Central memory CD8-positive, alpha-beta T cell (primary cell): ENCODE data around the gene ANKRD24.
"Not testable (repeated sequence)": the region's sequence is repeated elsewhere in the genome, so short reads cannot be mapped to it uniquely, and the experiment has no call there.

Experiments
- ATAC-seq: fragments of 150-1000 bp; cut with Tn5 transposase; replicated peaks from 2 replicates; pipeline ENCODE4 v1.10.0; 2022; ENCODE audit warnings: mild to moderate bottlenecking, moderate FRiP score, moderate number of reproducible peaks; ENCODE audit not compliant: poor library complexity, severe bottlenecking; ENCODE audit errors: extremely low read depth
- DNase-seq, 2 donors: peaks; one replicate each; pipeline ENCODE4 v3.0.0; 2021; ENCODE audit warnings: low spot score in 2 of 2
- H3K27ac Mint-ChIP-seq: one replicate; pipeline ENCODE4 v1.8.0; 2022; ENCODE audit warnings: low read depth, mild to moderate bottlenecking, moderate library complexity, mixed read lengths
- H3K27me3 Mint-ChIP-seq: one replicate; pipeline ENCODE4 v1.8.0; 2022; ENCODE audit warnings: mixed read lengths
- H3K36me3 Mint-ChIP-seq: one replicate; pipeline ENCODE4 v1.8.0; 2022; ENCODE audit warnings: mild to moderate bottlenecking, moderate library complexity, mixed read lengths; ENCODE audit not compliant: insufficient read depth
- H3K4me1 Mint-ChIP-seq: one replicate; pipeline ENCODE4 v1.8.0; 2022; ENCODE audit warnings: mixed read lengths
- H3K4me3 Mint-ChIP-seq: one replicate; pipeline ENCODE4 v1.8.0; 2022; ENCODE audit warnings: mild to moderate bottlenecking, moderate library complexity, mixed read lengths
- H3K9me3 Mint-ChIP-seq: one replicate; pipeline ENCODE4 v1.8.0; 2022; ENCODE audit warnings: mixed read lengths

The ANKRD24 gene

DNA sequence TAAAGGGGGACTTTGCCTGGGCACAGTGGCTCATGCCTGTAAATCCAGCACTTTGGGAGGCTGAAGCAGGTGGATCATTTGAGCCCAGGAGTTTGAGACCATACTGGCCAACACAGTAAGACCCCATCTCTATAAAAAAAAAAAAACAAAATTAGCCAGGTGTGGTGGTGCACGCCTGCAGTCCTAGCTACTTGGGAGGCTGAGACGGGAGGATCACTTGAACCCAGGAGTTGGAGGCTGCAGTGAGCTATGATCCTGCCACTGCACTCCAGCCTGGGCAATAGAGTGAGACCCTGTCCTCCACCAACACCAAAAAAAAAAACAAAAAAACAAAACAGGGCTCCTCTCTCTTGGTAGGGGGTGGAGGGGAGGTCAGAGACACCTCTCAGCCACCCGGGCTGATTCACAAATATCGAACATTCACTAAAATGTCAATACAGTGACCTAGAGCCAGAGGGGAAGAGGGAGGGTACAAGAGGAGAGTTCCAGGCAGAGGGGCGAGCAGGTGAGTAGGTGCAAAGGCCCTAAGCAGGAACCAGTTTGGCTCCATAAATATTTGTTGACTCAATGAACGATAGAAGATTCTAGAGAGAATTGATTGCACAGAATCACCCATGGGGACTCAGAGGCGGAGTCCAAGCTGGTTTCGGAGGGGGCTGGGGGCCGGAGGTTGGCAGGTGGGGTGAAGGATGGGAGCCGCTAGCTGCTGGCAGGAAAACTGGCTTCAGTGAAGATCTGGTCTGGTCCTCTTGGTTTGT lies 30.1 kb upstream of the ANKRD24 start:
- Mint-ChIP-seq H3K36me3 (no peaks in the 10 kb centered on the region), H3K4me1 (peaks cover 6% of the 10 kb centered on the region), H3K4me3 (no peak overlapping the region), H3K27ac (peak overlapping the region; percentile 53), H3K9me3 (no peaks in the 10 kb centered on the region), H3K27me3 (peaks cover 23% of the 10 kb centered on the region)
- DNase-seq (no peak), ATAC-seq (no peak)

DNA sequence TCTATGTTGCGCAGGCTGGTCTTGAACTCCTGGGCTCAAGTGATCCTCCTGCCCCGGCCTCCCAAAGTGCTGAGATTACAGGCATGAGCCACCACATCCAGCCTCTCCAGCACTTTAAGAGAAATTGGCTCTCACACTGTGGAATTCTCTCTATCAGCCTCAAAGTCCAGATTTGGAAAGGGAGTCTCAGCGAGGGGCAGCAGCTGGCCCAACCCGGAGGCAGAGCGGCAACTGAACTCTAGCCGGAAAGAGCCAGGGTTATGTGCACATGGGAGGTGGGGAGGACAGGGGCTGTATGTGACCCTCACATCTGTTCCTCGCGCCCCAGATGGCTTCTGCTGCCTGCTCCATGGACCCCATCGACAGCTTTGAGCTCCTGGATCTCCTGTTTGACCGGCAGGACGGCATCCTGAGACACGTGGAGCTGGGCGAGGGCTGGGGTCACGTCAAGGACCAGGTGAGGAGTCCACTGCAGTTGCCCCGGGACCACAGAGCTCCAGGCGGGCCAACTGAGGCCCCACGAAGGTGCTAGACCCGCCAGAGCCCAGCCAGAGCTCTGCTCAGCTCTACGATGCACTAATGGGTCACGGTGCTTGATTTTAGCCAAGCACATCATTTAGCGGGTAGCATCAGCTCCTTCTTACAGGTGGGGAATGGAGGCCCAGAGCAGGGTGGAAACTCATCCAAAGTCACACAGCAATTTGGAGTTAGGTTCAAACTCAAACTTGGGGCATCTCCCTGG lies 27.7 kb upstream of the ANKRD24 start:
- DNase-seq (no peak), ATAC-seq (no peak)
- Mint-ChIP-seq H3K27ac (no peak overlapping the region), H3K36me3 (no peaks in the 10 kb centered on the region), H3K4me3 (no peak overlapping the region), H3K27me3 (peaks cover 17% of the 10 kb centered on the region), H3K4me1 (peaks cover 6% of the 10 kb centered on the region), H3K9me3 (no peaks in the 10 kb centered on the region)

DNA sequence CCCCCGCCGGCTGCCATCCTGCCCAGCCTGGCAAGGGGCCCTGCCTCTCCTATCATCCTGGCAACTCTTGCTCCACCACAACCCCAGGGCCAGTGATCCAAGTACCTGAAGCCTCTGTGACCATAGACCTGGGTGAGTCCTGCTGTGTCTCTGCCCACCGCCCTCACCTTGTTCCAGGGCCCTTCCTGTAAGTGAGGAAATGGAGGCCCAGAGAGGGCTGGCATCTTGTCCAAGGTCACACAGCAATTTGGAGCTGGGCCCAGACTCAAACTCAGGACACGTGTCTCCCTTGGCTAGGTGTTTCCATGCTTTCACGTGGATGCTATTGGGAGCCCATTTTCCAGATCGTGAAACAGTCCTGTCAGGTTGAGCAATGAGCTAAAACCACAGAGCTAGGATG lies 25.3 kb upstream of the ANKRD24 start:
- Mint-ChIP-seq H3K9me3 (no peaks in the 10 kb centered on the region), H3K36me3 (no peaks in the 10 kb centered on the region), H3K27ac (no peak overlapping the region), H3K4me3 (no peak overlapping the region), H3K4me1 (peaks cover 6% of the 10 kb centered on the region), H3K27me3 (no peaks in the 10 kb centered on the region)
- DNase-seq (no peak), ATAC-seq (no peak)

DNA sequence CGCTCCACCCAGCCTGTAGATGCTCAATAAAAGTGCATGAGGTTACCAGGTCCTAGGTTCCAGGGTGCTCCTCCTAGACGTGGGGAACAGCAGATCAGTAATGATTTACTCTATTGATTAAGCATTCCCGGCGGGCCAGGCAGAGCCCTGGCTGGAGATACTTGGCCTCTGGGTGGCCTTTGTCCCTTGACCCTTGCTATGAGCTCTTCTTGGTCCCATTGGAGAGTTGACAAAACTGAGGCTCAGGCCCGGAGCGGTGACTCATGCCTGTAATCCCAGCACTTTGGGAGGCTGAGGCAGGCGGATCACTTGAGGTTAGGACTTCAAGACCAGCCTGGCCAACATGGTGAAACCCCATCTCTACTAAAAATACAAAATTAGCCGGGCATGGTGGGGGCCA lies 24.5 kb upstream of the ANKRD24 start:
- H3K27me3 Mint-ChIP-seq, H3K27ac Mint-ChIP-seq: not testable (repeated sequence)

DNA sequence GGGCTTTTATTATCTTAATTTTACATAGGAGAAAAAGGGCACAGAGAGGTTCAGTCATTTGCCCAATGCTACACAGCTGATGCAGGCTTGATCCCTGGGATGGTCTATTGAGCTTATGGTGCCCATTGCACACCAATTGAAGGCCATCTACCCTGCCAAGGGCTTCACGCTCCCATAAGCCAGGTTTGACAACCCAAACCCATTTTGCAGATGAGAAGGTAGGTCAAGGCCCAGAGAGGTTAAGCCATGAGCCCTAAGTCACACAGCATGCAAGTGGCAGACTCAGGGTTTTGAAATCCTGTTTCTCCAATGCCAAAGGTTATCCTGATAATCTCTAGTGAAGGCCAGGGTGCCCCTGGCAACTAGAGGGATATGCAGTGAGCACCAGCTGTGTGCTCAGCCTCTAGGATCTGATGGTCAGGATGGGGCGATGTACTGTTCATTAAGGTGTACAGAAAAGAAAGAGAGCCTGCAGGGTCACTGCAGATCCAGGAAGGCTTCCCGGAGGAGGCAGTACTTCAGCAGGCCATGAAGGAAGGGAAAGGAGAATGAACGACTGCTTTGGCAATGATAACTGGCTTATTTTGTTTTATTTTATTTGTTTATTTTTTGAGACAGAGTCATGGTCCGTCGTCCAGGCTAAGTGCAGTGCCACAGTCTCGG lies 20.9 kb upstream of the ANKRD24 start:
- Mint-ChIP-seq H3K9me3 (no peaks in the 10 kb centered on the region), H3K27me3 (peaks cover 17% of the 10 kb centered on the region), H3K4me1 (no peaks in the 10 kb centered on the region), H3K4me3 (no peak overlapping the region), H3K36me3 (no peaks in the 10 kb centered on the region), H3K27ac (no peak overlapping the region)
- DNase-seq (no peak), ATAC-seq (no peak)

More for the DNA sequence above, 24.5 kb upstream of the ANKRD24 start:
- not testable (repeated sequence) for H3K4me3 Mint-ChIP-seq, DNase-seq, H3K9me3 Mint-ChIP-seq, ATAC-seq, H3K36me3 Mint-ChIP-seq, H3K4me1 Mint-ChIP-seq

DNA sequence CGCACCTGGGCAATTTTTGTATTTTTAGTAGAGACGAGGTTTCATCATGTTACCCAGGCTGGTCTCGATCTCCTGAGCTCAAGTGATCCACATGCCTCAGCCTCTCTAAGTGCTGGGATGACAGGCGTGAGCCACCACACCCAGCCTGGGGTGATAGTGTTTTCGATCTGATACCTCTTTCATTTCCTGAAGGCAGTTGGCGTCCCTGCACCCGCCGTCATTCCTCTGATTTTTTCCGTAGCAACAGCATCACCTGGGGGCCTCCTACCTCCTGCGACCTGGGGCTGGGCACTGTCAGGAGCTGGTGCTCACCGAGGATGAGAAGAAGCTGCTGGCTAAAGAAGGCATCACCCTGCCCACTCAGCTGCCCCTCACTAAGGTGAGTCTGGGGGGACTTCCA lies 18.2 kb upstream of the ANKRD24 start:
- DNase-seq, result no peak
- ATAC-seq, result no peak
- Mint-ChIP-seq H3K36me3 (peaks cover 1% of the 10 kb centered on the region), H3K9me3 (no peaks in the 10 kb centered on the region), H3K27me3 (peaks cover 42% of the 10 kb centered on the region), H3K4me1 (no peaks in the 10 kb centered on the region), H3K4me3 (no peak overlapping the region), H3K27ac (no peak overlapping the region)

DNA sequence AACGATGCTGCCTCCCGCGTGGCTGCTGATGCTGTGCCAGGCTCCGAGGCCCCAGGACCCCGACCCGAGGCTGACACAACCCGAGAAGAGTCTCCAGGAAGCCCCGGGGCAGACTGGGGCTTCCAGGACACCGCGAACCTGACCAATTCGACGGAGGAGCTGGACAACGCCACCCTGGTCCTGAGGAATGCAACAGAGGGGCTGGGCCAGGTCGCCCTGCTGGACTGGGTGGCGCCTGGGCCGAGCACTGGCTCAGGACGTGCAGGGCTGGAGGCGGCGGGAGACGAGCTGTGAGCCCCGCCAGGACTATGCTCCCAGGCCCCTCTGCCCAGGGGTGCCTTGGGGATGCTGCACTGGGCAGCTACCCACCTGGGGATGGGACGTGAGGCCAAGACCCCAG lies 10.8 kb upstream of the ANKRD24 start:
- H3K27ac Mint-ChIP-seq, result peak overlapping the region; percentile 41
- ATAC-seq, result no peak
- peaks cover 10% of the 10 kb centered on the region for H3K4me1 Mint-ChIP-seq
- DNase-seq, result no peak
- no peak overlapping the region for H3K4me3 Mint-ChIP-seq
- H3K36me3 Mint-ChIP-seq, result peaks cover 14% of the 10 kb centered on the region
- peaks cover 42% of the 10 kb centered on the region for H3K27me3 Mint-ChIP-seq
- no peaks in the 10 kb centered on the region for H3K9me3 Mint-ChIP-seq

DNA sequence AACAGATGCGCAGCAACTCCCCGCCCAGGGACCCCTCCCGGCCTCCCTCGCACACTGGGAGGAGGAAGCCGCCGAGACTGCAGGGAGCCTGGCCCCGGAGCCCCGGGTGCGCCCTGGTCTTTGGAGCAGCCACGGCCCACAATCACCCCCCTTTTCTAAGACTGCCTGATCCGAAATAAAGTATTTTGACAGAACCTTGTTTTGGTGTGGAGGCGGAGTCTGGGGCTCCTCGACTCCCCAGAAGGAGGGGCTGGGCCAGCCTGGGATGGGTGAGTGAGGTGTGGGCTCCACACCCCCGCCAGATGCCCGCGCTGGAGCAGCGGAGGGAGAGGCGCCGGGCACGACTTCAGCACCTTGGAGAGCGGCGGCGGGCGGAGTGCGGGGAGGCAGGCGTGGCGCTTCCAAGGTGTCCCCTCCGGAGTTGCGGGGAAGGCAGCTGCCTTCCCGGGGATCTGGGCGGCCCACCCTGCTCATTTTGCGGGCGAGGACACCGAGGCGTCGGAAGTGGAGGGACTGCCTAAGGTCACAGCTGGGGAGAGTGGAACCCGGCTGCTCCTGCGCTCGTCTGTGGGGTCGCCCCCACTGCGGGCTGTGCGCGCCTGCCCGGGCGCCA lies 9.5 kb upstream of the ANKRD24 start:
- no peaks in the 10 kb centered on the region for H3K9me3 Mint-ChIP-seq
- ATAC-seq, result peak; percentile 65

DNA sequence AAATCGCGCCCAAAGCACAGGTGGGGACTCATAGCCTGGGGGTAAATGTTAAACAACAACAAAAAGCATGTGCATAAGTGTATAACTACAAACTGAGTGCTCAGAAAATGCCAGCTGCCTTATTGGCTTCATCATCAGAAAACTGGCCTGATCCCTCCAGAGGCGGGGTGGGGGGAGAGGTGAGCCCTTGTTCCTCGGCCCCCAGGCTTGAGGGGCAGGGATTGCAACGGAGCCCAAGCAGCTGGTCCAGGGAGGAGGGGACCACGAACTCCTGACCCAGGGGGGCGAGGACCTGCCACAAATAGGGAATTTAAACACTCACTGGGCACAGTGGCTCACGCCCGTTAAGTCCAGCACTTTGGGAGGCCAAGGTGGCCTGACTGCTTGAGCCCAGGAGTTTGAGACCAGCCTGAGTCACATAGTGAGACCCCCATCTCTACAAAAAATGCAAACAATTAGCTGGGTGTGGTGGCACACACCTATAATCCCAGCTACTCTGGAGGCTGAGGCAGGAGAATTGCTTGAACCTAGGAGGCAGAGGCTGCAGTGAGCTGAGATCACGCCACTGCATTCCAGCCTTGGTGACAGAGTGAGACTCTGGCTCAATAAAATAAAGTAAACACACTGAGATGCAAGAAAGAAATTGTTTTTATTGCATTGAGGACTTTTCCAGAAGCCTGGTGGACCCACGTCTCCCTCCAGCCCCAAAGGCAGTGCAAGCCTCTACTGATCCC lies 8.8 kb upstream of the ANKRD24 start:
- DNase-seq, result no peak
- Mint-ChIP-seq H3K27me3 (peaks cover 23% of the 10 kb centered on the region), H3K27ac (no peak overlapping the region), H3K9me3 (no peaks in the 10 kb centered on the region), H3K4me1 (peaks cover 10% of the 10 kb centered on the region), H3K36me3 (peaks cover 20% of the 10 kb centered on the region), H3K4me3 (no peak overlapping the region)
- ATAC-seq, result no peak

More for the DNA sequence above, 9.5 kb upstream of the ANKRD24 start:
- peak; percentile 48 to 66 for DNase-seq
- peaks cover 17% of the 10 kb centered on the region for H3K36me3 Mint-ChIP-seq
- peaks cover 10% of the 10 kb centered on the region for H3K4me1 Mint-ChIP-seq
- no peak overlapping the region for H3K4me3 Mint-ChIP-seq
- peaks cover 29% of the 10 kb centered on the region for H3K27me3 Mint-ChIP-seq
- no peak overlapping the region for H3K27ac Mint-ChIP-seq

DNA sequence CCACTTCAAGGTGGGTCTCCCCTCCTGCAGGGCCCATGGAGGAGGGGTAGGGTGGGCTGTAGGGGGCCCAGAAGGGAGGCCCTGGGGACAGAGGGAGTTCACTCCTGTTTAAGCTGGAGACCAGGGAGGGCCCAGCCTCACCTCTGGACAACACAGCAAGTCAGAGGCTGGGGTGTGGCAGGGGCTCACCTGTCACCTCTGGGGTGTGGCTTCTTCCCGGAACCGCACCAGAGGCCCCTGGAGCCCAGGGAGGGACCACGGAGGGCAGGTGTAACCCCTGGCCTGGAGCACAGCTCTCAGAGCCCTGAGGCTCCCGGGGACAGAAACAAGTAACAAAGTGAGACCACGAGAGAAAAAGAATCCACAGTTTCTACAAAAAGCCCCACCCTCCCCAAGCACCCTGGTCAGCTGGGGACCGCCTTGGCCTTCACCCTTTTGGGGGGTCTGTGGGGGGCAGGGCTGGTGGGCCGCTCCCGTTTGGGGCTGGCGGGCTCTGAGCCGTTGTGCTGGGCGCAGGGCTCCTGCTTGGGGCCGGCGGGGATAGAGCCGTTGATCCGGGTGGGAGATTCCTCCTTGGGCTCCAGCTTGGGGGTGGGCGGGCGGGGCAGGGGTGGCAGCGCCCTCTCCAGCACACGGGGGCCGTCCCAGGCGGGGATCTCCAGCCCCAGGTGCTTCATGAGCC lies 8.1 kb upstream of the ANKRD24 start:
- peaks cover 15% of the 10 kb centered on the region for H3K4me1 Mint-ChIP-seq
- no peak overlapping the region for H3K27ac Mint-ChIP-seq
- H3K36me3 Mint-ChIP-seq, result peaks cover 22% of the 10 kb centered on the region
- no peak for DNase-seq
- peaks cover 17% of the 10 kb centered on the region for H3K27me3 Mint-ChIP-seq
- H3K4me3 Mint-ChIP-seq, result no peak overlapping the region
- no peaks in the 10 kb centered on the region for H3K9me3 Mint-ChIP-seq
- no peak for ATAC-seq

DNA sequence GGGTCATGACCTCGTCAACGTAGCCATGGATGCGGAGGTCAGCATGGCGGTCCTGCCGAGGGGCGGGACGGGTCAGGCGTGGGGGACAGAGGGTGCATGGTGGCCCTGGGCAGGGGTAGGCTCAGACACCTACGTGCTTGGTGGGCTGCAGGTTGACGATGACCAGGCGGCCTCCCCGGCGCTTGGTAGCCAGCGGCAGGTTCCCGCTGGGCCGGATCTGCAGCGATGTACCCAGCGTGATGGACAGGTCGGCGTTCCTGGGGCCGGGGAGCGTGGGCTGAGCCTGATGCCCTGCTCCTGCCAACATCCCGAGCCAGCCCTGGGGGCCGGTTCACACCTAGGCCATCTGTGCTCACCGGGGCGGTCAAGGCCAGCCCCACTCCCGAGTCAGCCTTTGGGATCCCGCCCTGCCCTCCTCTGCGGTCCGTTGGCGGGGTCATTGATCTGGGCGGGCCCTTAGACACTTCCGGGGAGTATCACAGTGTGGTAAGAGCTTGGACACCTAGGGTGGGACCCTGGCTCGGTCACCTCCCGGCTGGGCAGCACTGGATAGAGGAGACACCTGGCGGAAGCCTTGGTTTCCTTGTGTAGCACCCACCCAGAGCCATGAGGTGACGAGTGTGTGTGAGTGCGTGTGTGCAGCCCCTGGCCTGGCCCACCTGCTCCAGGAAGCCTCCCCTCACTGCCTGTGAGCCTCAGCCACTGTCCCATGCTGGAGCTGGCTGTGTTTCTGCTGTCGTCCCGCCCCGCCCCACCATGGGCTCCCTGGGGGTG lies 7.4 kb upstream of the ANKRD24 start:
- no peak for ATAC-seq
- Mint-ChIP-seq H3K27ac (no peak overlapping the region), H3K4me3 (no peak overlapping the region), H3K27me3 (peaks cover 17% of the 10 kb centered on the region), H3K9me3 (no peaks in the 10 kb centered on the region), H3K36me3 (peaks cover 26% of the 10 kb centered on the region), H3K4me1 (peaks cover 22% of the 10 kb centered on the region)
- DNase-seq, result no peak
